GM12878 (cell line): ENCODE data around the gene B4GALNT2.

Source experiments
- EP300 ChIP-seq, 2 experiments: fragments of 150-350 bp in 1 of 2; IDR thresholded peaks; 2 replicates each; pipeline ENCODE4 v1.6.1; 2011 to 2012; ENCODE audit warnings: low read depth in 2 of 2, low read length in 2 of 2, borderline replicate concordance in 1 of 2, improper control_type of control experiment in 1 of 2, inconsistent platforms in 1 of 2; ENCODE audit not compliant: control insufficient read depth in 1 of 2
- FOS ChIP-seq: IDR thresholded peaks from 3 replicates; pipeline ENCODE4 v1.6.1; 2011; ENCODE audit warnings: borderline replicate concordance; ENCODE audit not compliant: insufficient read length; ENCODE audit errors: extremely low read depth
- MTA2 ChIP-seq: fragments of 450-650 bp; IDR thresholded peaks from 2 replicates; pipeline ENCODE4 v1.6.1; 2016; ENCODE audit warnings: low read depth, mild to moderate bottlenecking, moderate library complexity
- MYC ChIP-seq: IDR thresholded peaks from 2 replicates; pipeline ENCODE4 v1.6.1; 2011; ENCODE audit warnings: mild to moderate bottlenecking, low read length, moderate library complexity, inconsistent platforms; ENCODE audit not compliant: insufficient read depth, insufficient replicate concordance, insufficient read length, severe bottlenecking
- SUPT20H ChIP-seq: IDR thresholded peaks from 2 replicates; pipeline ENCODE4 v1.6.1; 2011; ENCODE audit warnings: low read depth, mild to moderate bottlenecking, low read length, moderate library complexity, borderline replicate concordance; ENCODE audit not compliant: control insufficient read depth
- TAF1 ChIP-seq: IDR thresholded peaks from 2 replicates; pipeline ENCODE4 v1.6.1; 2011; ENCODE audit warnings: mild to moderate bottlenecking, low read depth, low read length, borderline replicate concordance
- YY1 ChIP-seq: IDR thresholded peaks from 2 replicates; pipeline ENCODE4 v1.6.1; 2011; ENCODE audit warnings: low read depth, mild to moderate bottlenecking, low read length
- TF ChIP-seq, protein P1 (sequence below), 3 experiments: IDR thresholded peaks in 2 of 3; conservative IDR thresholded peaks in 1 of 3; 2 replicates each; pipeline ENCODE4 v1.5.1; 2011; ENCODE audit warnings: low read depth in 3 of 3, low read length in 3 of 3, mild to moderate bottlenecking in 3 of 3, control low read depth in 2 of 3, moderate library complexity in 2 of 3, inconsistent platforms in 1 of 3, mixed read lengths in 1 of 3; ENCODE audit not compliant: control insufficient read depth in 2 of 3, insufficient read depth in 1 of 3; ENCODE audit errors: extremely low read depth in 1 of 3
- TF ChIP-seq, protein P2 (sequence below): fragments of 450-650 bp; IDR thresholded peaks from 2 replicates; pipeline ENCODE4 v1.6.1; 2017; ENCODE audit warnings: mild to moderate bottlenecking, moderate library complexity
- TF ChIP-seq, protein P3 (sequence below): IDR thresholded peaks from 2 replicates; pipeline ENCODE4 v1.6.1; 2011; ENCODE audit warnings: low read depth, low read length, improper control_type of control experiment, borderline replicate concordance

DNA sequence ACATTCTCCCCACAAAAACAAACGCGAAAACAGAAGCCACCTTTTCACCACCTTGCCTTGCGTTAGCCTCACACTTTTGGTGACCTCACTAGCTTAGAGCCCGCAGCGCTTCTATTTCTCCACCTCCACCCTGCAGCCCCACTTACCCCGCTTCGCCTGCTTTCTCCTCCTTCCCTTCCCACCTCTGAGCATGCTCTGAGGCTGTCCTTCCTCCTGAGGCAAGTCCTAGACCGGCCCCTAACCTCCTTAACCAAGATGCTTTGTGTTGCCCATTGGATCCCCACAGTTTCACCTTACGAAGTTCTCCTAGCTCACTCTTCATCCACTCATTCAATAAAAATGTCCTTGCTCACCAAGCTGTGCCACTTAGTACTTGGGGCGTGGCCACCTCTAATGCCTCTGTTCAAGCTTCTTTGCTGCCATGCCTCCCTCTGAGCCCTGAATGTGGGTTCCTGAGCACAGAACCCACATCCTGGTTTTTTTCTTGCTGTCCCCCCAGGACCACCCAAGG, 76.5 kb downstream of the B4GALNT2 start:
- no peak for TF ChIP-seq TAF1
- TF ChIP-seq, protein P1, sequence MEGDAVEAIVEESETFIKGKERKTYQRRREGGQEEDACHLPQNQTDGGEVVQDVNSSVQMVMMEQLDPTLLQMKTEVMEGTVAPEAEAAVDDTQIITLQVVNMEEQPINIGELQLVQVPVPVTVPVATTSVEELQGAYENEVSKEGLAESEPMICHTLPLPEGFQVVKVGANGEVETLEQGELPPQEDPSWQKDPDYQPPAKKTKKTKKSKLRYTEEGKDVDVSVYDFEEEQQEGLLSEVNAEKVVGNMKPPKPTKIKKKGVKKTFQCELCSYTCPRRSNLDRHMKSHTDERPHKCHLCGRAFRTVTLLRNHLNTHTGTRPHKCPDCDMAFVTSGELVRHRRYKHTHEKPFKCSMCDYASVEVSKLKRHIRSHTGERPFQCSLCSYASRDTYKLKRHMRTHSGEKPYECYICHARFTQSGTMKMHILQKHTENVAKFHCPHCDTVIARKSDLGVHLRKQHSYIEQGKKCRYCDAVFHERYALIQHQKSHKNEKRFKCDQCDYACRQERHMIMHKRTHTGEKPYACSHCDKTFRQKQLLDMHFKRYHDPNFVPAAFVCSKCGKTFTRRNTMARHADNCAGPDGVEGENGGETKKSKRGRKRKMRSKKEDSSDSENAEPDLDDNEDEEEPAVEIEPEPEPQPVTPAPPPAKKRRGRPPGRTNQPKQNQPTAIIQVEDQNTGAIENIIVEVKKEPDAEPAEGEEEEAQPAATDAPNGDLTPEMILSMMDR (IDR thresholded peaks at IDR 0.05 in 2 of 3, conservative IDR thresholded peaks at IDR 0.05 in 1 of 3; ENCODE audit: control insufficient read depth in 2 of 3, extremely low read depth in 1 of 3, insufficient read depth in 1 of 3, low read depth in 3 of 3, low read length in 3 of 3) = no peak
- no peak for TF ChIP-seq SUPT20H
- no peak for TF ChIP-seq EP300 (IDR thresholded peaks at IDR 0.05; ENCODE audit: borderline replicate concordance in 1 of 2, control insufficient read depth in 1 of 2, low read depth in 2 of 2, low read length in 2 of 2)
- no peak for TF ChIP-seq FOS
- TF ChIP-seq, protein P2, sequence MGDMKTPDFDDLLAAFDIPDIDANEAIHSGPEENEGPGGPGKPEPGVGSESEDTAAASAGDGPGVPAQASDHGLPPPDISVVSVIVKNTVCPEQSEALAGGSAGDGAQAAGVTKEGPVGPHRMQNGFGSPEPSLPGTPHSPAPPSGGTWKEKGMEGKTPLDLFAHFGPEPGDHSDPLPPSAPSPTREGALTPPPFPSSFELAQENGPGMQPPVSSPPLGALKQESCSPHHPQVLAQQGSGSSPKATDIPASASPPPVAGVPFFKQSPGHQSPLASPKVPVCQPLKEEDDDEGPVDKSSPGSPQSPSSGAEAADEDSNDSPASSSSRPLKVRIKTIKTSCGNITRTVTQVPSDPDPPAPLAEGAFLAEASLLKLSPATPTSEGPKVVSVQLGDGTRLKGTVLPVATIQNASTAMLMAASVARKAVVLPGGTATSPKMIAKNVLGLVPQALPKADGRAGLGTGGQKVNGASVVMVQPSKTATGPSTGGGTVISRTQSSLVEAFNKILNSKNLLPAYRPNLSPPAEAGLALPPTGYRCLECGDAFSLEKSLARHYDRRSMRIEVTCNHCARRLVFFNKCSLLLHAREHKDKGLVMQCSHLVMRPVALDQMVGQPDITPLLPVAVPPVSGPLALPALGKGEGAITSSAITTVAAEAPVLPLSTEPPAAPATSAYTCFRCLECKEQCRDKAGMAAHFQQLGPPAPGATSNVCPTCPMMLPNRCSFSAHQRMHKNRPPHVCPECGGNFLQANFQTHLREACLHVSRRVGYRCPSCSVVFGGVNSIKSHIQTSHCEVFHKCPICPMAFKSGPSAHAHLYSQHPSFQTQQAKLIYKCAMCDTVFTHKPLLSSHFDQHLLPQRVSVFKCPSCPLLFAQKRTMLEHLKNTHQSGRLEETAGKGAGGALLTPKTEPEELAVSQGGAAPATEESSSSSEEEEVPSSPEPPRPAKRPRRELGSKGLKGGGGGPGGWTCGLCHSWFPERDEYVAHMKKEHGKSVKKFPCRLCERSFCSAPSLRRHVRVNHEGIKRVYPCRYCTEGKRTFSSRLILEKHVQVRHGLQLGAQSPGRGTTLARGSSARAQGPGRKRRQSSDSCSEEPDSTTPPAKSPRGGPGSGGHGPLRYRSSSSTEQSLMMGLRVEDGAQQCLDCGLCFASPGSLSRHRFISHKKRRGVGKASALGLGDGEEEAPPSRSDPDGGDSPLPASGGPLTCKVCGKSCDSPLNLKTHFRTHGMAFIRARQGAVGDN = no peak
- TF ChIP-seq YY1 = no peak
- TF ChIP-seq MTA2 = no peak
- TF ChIP-seq, protein P3, sequence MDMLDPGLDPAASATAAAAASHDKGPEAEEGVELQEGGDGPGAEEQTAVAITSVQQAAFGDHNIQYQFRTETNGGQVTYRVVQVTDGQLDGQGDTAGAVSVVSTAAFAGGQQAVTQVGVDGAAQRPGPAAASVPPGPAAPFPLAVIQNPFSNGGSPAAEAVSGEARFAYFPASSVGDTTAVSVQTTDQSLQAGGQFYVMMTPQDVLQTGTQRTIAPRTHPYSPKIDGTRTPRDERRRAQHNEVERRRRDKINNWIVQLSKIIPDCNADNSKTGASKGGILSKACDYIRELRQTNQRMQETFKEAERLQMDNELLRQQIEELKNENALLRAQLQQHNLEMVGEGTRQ = no peak
- TF ChIP-seq MYC = no peak
